RPMI7951 (cell line): ENCODE data around the gene SULT1A2. TPM values are rescaled to one million over a fixed set of nuclear protein-coding genes. Genes with fewer than 3 reads are reported as not detected.
"Not testable (repeated sequence)": the region's sequence is repeated elsewhere in the genome, so short reads cannot be mapped to it uniquely, and the experiment has no call there.

Experiments
- DNase-seq: peaks from one replicate; pipeline ENCODE4 v3.0.0-alpha.2; 2012; ENCODE audit warnings: low read depth
- total RNA-seq: library from RNA; depleted of rRNA; stranded (reverse); fragments of >200 nt; shearing (Covaris generic); gene quantifications from 2 replicates; pipeline ENCODE4 v1.2.3, GENCODE V29; 2014

Gene SULT1A2
- total RNA-seq, 1 experiment from 2014 or later: not detected

GRCh38 chr16:28591355-28591754 is 5.5 kb downstream of the SULT1A2 start:
- DNase-seq: no peak

GRCh38 chr16:28590384-28591340 is 6.2 kb downstream of the SULT1A2 start:
- DNase-seq: no peak

DNA sequence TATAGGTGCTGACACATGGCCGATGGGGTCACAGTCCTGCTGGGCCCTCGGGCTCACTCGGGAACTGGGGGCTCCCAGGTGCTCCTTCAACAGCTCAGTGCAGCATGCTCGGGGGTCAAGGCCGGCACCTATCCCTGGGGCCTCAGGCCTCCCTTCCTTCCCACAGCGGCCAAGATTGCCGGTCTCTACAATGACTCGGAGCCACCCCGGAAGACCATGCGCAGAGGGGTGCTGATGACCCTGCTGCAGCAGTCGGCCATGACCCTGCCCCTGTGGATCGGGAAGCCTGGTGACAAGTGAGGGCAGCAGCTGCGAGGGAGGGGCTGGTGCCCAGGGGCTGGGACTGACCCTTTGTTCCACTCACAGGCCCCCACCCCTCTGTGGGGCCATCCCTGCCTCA is 6.9 kb downstream of the SULT1A2 start:
- no peak for DNase-seq

- no peak for DNase-seq
Observed at GRCh38 chr16:28589069-28589468, 7.8 kb downstream of the SULT1A2 start.

GRCh38 chr16:28587386-28587785 is 9.5 kb downstream of the SULT1A2 start:
- DNase-seq: peak; percentile 93

DNA sequence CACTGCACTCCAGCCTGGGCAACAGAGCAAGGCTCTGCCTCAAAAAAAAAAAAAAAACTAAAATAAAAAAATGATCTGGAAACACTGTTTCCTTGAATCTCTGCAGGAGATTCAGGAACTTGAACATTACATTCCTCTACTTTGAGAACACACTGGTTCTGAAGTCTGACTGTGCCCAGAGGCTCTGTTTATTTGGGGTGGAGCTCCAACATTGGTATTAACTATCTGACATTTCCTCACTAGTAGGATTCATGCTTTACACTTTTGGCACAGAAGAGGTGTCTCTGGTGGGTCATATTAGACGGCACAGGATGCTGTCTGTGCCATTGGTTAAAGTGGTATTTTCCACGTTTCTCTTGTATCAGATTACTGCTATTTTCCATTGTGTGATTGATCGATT is 10.4 kb downstream of the SULT1A2 start:
- DNase-seq: no peak

GRCh38 chr16:28585674-28586073 is 11.2 kb downstream of the SULT1A2 start:
- no peak for DNase-seq

DNA sequence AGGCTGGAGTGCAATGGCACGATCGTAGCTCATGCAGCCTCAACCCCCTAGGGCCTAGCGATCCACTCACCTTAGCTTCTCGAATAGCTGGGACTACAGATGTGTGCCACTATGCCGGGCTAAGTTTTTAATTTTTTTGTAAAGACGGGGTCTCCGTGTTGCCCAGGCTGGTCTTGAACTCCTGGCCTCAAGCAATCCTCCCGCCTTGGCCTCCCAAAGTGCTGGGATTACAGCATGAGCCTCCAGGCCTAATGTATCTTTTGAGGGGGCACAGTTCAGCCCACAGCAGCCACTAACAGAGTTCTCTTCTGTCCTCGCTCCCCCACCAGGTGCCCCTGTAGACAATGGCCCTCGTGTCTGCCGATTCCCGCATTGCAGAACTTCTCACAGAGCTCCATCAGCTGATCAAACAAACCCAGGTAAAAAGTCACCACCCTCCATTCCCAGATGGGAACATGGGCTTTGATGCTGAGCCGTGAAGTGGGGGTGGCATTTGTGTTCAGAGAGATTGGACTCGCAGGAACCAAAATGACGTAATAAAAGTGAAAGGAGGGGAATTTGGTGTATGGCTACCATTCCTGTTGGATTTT is 16.0 kb downstream of the SULT1A2 start:
- no peak for DNase-seq

- no peak for DNase-seq
Observed at GRCh38 chr16:28575446-28576109, 21.3 kb downstream of the SULT1A2 start.

DNA sequence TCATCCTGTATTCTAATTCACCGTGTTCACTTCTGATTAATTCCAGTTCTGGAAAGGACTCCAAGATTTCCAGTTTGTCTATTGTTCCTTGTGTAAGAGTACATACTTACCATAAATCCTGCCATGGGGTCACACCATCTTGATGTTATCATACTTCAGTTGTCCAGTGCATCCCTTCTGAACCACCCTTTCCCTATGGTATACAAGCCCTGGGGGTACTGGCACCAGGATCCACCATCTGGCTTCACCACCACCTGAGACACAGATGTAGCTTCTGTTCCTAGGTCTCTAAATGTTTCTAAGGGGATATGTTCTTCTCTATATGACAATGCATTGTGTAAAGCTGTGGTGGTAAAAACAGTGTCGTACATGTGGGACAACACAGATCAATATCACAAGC is 21.9 kb downstream of the SULT1A2 start:
- DNase-seq: peak; percentile 24

DNA sequence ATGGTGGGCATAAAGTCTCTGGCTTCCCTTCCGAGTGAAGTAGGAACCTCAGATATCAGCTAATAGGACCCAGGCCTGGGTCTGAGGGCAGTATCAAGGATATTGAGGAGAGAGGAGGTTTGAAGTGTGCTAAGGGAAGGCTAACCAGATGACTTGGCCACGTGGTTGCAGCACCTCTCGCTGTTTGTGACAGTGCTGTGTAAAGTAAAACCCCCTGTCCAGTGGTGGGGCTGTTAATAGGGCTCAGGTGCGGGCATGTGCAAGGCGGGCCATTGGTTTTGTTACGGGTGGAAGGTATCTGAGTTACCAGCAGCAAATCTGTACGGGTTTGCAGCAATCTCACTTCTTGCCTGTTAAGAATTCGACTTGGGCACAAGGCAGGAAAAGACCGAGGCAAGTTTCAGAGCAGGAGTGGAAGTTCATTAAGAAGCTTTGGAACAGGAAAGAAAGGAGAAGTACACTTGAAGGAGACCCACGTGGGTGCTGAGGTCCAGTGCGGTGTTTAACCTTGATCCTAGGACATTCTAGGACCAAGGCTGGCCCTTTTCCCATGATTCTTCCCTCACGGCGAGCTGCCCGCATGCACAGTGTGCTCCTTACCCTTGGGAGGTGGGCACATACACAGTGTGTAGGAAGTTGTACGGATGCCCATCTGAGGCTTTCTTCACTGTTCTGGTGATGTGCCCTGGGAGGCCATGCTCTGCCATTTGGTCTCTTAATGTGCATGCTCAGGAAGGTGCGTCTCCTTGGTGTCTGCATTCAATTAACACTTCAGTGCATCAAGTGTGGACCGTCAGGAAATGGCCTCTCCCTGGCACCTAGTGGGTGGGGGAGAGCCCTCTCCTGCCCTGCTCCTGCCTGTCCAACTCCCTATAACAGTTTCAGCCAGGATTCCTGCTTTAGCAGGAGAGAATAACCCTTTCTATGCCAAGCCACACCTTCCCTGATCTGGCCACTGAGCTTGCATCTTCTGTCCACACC is 22.8 kb downstream of the SULT1A2 start:
- no peak for DNase-seq

DNA sequence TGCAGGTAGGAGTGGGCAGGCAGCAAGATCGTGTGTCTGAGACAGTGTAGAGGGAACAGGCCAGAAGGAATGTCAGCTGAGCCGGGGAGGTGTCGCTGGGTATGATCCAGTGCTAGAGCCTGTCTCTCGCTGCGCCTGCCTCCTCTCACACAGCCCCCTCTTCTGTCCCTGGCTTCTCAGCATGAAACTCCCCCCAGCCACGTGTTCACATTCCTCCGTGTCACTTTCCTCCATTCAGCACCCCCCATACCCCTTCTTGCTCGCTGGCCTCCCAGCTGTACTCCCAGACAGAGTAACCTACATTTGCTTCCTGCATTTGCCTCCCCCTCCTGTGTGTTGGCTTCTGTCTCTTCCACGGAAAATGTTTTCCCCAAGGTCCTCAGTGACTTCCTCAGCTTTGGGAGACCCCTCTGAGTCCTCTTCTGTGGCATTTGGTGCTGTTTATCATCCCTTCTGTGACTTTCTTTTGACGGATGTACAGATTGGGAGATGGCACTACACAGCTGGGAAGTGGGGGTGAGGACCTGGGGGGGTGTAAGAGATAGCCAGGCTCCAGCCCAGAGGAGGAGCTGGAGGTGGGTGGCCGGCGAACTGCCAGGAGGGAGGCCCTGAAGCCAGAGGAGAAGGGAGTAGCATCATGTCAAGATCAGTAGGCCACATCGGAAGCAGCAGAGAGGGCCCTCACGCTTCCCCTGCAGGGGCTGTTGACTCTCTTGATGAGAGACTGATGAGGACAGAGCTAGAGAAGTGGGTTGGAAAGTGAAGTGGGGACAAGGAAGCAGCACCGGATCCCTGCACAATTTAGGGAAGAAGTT is 23.9 kb downstream of the SULT1A2 start:
- DNase-seq: no peak

- DNase-seq: no peak
Observed at GRCh38 chr16:28569968-28570752, 26.7 kb downstream of the SULT1A2 start.

DNA sequence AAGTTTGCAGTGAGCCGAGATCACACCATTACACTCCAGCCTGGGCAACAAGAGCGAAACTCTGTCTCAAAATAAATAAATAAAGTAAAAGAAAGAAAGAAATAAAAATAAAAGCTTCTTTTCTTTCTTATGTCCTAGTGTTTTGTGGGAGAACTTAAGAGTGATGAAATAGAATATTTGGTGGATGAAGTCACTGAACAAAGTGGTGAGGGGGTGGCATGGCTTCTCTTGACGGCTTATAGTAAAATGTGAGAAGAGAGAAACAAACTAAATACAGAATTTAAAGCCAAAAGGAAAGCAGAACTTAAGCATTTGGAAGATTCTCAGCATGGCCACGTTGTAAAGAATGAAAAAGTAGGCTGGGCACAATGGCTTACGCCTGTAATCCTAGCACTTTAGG is 27.8 kb downstream of the SULT1A2 start:
- no peak for DNase-seq

- DNase-seq: no peak
Observed at GRCh38 chr16:28567292-28567691, 29.6 kb downstream of the SULT1A2 start.

DNA sequence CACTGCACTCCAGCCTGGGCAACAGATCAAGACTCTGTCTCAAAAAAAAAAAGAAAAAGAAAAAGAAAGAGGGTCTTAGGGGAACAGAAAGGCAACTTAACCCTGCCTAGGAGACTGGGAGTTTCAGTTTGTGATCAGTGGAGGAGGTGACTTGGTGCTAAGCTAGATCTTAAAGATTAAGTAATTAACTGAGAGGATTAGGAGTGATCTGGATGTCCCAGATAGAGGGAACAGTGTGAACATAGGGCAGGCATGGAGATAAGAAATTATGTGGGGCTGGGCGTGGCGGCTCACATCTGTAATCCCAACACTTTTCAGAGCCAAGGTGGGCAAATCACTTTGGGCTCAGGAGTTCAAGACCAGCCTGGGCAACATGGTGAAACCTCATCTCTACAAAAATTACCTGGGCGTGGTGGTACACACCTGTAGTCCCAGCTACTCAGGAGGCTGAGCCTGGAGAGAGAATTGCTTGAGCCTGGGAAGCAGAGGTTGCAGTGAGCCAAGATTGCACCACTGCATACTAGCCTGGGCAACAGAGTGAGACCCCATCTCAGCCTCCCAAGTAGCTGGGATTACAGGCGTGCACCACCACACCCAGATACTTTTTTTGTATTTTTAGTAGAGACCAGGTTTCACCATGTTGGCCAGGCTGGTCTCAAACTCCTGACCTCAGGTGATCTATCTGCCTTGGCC is 30.5 kb downstream of the SULT1A2 start:
- DNase-seq: not testable (repeated sequence)

- DNase-seq: no peak
Observed at GRCh38 chr16:28563218-28563617, 33.6 kb downstream of the SULT1A2 start.

- no peak for DNase-seq
Observed at GRCh38 chr16:28562199-28562598, 34.7 kb downstream of the SULT1A2 start.

GRCh38 chr16:28561557-28562187 is 35.2 kb downstream of the SULT1A2 start:
- DNase-seq: no peak
